GM12874 (cell line): ENCODE results near the gene JUN.

Experiments used
- CTCF ChIP-seq: IDR thresholded peaks from 2 replicates; pipeline ENCODE4 v1.5.1; 2011; ENCODE audit warnings: low read depth, mild to moderate bottlenecking, control low read depth, low read length, moderate library complexity; ENCODE audit not compliant: insufficient read depth

JUN gene

DNA sequence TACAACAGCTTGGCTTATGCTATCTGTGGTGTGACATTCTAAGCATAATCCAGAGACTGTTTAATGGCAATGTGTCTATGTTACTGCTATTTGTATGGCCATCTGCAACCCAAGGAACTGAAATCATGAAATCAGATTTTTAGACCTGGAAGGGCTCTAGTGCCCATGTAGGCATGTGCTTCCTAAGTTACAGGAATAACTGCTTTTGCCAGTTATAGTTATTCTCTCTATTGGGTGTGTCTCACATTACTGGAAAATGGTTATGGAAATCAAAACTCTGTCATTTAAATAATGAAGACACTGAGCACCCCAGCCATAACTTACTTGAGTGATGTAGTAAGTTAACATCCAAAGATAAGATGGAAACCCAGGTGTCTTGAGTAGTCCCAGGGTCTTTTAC is 12.6 kb upstream of the JUN start:
- TF ChIP-seq CTCF, result no peak

- no peak for TF ChIP-seq CTCF
Observed at GRCh38 chr1:58794585-58794984, 10.7 kb upstream of the JUN start.

GRCh38 chr1:58792846-58793245 is 9.0 kb upstream of the JUN start:
- TF ChIP-seq CTCF, result no peak

DNA sequence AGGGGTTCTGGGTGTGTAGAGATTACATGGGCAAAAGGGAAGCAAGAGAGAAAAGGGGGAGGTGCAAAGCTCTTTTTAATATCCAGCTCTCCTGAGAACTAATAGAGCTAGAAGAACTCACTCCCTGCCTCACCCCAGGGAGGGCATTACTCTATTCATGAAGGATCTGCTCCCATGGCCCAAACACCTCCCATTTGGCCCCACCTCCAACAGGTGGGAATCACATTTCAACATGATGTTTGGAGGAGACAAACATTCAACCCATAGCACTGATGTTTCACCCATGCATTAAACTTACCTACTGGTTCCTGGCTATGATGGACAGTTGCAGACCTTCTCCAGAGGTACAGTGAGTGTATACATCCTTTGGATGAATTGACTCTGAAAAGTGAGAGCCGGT is 7.3 kb upstream of the JUN start:
- no peak for TF ChIP-seq CTCF

DNA sequence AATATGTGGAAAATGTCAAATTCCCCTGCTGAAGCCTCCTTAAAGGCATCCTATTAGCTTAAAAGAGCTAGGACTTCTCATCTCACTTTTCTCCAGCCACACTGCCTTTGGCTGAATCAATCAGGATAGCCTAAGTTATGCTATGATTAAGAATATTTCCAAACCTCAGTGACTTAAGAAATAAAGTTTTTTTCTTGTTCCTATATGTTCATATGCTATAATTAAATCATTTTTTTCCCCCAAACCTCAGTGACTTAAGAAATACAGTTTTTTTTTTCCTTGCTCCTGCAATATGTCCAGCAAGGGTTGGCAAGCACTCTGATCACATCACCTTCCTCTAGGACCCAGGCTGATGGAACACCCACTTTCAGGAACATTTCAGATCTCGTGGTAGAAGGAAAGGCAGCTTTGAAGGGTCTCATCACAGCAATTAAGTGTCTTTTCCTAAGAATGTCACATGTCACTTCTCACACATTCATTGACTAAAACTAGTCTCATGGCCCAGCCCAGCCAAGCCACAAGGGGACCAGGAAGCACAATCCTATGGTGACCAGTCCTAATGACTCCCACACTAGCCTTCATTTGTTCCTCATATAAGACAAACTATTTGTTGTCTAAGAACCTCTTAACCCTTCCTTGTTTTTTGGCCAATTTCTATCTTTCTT is 6.3 kb upstream of the JUN start:
- TF ChIP-seq CTCF, result no peak

DNA sequence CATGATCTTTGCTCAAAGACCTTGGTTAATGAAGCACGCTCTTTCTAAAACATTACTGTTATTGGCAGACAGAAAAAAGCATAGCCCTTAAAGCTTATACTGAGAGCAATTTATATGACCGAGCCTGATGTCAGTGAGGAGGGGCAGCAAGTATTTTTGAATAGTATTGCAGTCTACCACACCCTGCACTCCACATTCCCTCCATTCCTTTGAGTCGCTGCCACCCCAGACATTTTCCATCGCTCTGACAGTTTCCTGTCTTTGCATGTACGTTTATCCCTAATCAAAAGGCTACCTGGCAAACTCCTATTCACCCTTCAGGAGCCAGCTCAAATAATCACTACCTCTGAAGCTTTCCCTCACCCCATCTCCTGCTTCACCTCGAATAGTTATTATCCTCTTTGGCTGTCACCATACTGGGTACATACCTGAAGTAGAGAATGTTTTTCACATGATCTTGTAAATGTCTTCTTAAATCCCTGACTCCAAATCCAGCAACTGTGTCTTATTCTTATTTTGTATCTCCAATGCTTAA is 5.5 kb upstream of the JUN start:
- no peak for TF ChIP-seq CTCF

DNA sequence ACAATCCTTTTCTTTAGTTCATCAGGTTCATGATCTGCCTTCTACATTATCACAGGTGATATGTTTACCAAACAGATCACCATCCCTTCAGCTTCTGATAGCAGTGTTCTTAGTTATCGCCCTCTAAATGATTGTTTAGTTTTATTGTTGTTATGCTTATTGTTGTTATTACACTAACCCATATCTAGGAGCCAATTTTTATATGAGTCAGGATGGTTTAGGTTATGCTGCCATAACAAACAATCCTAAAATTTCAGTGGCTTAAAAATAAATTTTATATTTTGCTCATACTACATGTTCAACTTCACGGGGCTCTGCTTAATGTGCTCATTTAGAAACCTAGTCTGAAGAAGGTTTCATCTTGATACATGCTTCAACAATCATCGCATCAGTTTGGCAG is 4.4 kb upstream of the JUN start:
- TF ChIP-seq CTCF, result no peak
